Vagina (tissue), 2 donors: ENCODE data around the gene WDFY3. TPM values are rescaled to one million over a fixed set of nuclear protein-coding genes. Genes with fewer than 3 reads are reported as not detected.
A peak's percentile ranks its signal among the peaks of the same experiment; 100 is the strongest.

Experiments used
- DNase-seq, 2 donors: peaks; one replicate each; pipeline ENCODE4 v3.0.0-alpha.2; 2017; ENCODE audit errors: extremely low spot score in 2 of 2
- H3K27ac ChIP-seq: fragments of 200-600 bp; sonication (generic); one replicate; pipeline ENCODE4 v1.5.1; 2019
- H3K27me3 ChIP-seq: fragments of 200-600 bp; sonication (generic); one replicate; pipeline ENCODE4 v1.5.1; 2019
- H3K36me3 ChIP-seq, 2 donors: fragments of 200-600 bp; sonication (generic); one replicate each; pipeline ENCODE4 v1.5.1; 2017 to 2019
- H3K4me1 ChIP-seq: fragments of 200-600 bp; sonication (generic); one replicate; pipeline ENCODE4 v1.5.1; 2019
- H3K4me3 ChIP-seq, 2 donors: fragments of 200-600 bp; sonication (generic); 1 replicate in 1 of 2; 2 replicates in 1 of 2; pipeline ENCODE4 v1.5.1; 2016 to 2019
- H3K9me3 ChIP-seq: fragments of 200-600 bp; sonication (generic); one replicate; pipeline ENCODE4 v1.5.1; 2019
- CTCF ChIP-seq, 3 experiments: fragments of 450-650 bp in 2 of 3; fragments of 200-600 bp in 1 of 3; sonication (generic) in 1 of 3; IDR thresholded peaks; one replicate each; pipeline ENCODE4 v1.5.1; 2017 to 2019; ENCODE audit warnings: antibody characterized with exemption in 3 of 3, mild to moderate bottlenecking in 2 of 3, moderate library complexity in 2 of 3
- POLR2A ChIP-seq, 2 donors: fragments of 450-650 bp; IDR thresholded peaks; one replicate each; pipeline ENCODE4 v1.6.1; 2017; ENCODE audit warnings: antibody characterized with exemption in 2 of 2, mild to moderate bottlenecking in 2 of 2, moderate library complexity in 2 of 2
- POLR2AphosphoS5 ChIP-seq, 2 donors: sonication (generic); formaldehyde crosslinking; IDR thresholded peaks; one replicate each; pipeline ENCODE4 v1.9.0; 2017; ENCODE audit warnings: antibody characterized with exemption in 2 of 2, mild to moderate bottlenecking in 2 of 2, low read depth in 1 of 2; ENCODE audit not compliant: insufficient read depth in 1 of 2
- intact Hi-C: fragments of 100-400 bp; cut with DNase I; formaldehyde crosslinking; loops from one replicate; pipeline ENCODE4 v1.15.1; 2023
- total RNA-seq: library from RNA; depleted of rRNA; stranded (reverse); fragments of >200 nt; gene quantifications from one replicate; pipeline ENCODE4 v1.2.3, GENCODE V29; 2016

WDFY3 gene
- total RNA-seq, 1 donor from 2014 or later: 67.8 TPM

DNA sequence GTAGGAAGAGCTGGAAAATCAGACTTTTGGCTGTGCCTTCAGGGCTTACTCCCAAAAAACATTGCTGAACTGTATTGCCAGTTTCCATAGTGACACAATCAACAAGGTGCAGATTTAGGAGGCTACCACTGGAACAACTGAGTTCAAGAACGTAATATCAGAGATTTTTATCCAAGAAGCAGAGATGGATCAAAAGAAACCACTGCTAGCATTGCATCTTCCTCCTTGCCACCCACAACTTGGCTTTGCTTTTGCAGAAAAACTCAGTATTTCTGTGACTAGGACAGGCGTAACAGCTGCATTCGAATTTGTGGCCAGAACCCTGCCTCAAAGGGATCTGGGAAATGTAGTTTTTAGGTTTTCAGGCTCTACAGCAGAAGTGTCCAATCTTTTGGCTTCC, 27.8 kb upstream of the WDFY3 start:
- Histone ChIP-seq H3K36me3 (no peaks in the 10 kb centered on the region), H3K4me1 (no peaks in the 10 kb centered on the region), H3K4me3 (no peak overlapping the region), H3K27ac (no peak overlapping the region), H3K9me3 (no peaks in the 10 kb centered on the region), H3K27me3 (no peaks in the 10 kb centered on the region)
- TF ChIP-seq POLR2AphosphoS5 (IDR thresholded peaks at IDR 0.05; ENCODE audit: insufficient read depth in 1 of 2, low read depth in 1 of 2) (no peak), POLR2A (IDR thresholded peaks at IDR 0.05) (no peak), CTCF (IDR thresholded peaks at IDR 0.05) (no peak)
- DNase-seq: no peak
- intact Hi-C loops: no loop called here

GRCh38 chr4:84985952-84986351, 19.5 kb upstream of the WDFY3 start:
- intact Hi-C loops: no loop called here
- no peak overlapping the region for H3K27ac ChIP-seq
- no peaks in the 10 kb centered on the region for H3K4me1 ChIP-seq
- H3K9me3 ChIP-seq: no peaks in the 10 kb centered on the region
- DNase-seq: no peak
- no peaks in the 10 kb centered on the region for H3K36me3 ChIP-seq
- no peaks in the 10 kb centered on the region for H3K27me3 ChIP-seq
- H3K4me3 ChIP-seq: no peak overlapping the region
- TF ChIP-seq POLR2AphosphoS5 (IDR thresholded peaks at IDR 0.05; ENCODE audit: insufficient read depth in 1 of 2, low read depth in 1 of 2) (no peak), CTCF (IDR thresholded peaks at IDR 0.05) (no peak), POLR2A (IDR thresholded peaks at IDR 0.05) (no peak)

- TF ChIP-seq POLR2A (IDR thresholded peaks at IDR 0.05) (no peak), CTCF (IDR thresholded peaks at IDR 0.05) (no peak), POLR2AphosphoS5 (IDR thresholded peaks at IDR 0.05; ENCODE audit: insufficient read depth in 1 of 2, low read depth in 1 of 2) (no peak)
- intact Hi-C loops: no loop called here
Observed at GRCh38 chr4:84977396-84977795, 10.9 kb upstream of the WDFY3 start.

GRCh38 chr4:84973856-84974255, 7.4 kb upstream of the WDFY3 start:
- DNase-seq: no peak
- H3K27ac ChIP-seq: no peak overlapping the region
- no peak overlapping the region for H3K4me3 ChIP-seq
- TF ChIP-seq POLR2A (IDR thresholded peaks at IDR 0.05) (no peak), POLR2AphosphoS5 (IDR thresholded peaks at IDR 0.05; ENCODE audit: insufficient read depth in 1 of 2, low read depth in 1 of 2) (no peak), CTCF (IDR thresholded peaks at IDR 0.05) (no peak)
- intact Hi-C loops: no loop called here
- no peaks in the 10 kb centered on the region for H3K4me1 ChIP-seq
- no peaks in the 10 kb centered on the region for H3K9me3 ChIP-seq
- no peaks in the 10 kb centered on the region for H3K36me3 ChIP-seq
- H3K27me3 ChIP-seq: no peaks in the 10 kb centered on the region

More at GRCh38 chr4:84977396-84977795, 10.9 kb upstream of the WDFY3 start:
- no peak for DNase-seq
- Histone ChIP-seq H3K27me3 (no peaks in the 10 kb centered on the region), H3K27ac (no peak overlapping the region), H3K4me1 (no peaks in the 10 kb centered on the region), H3K36me3 (no peaks in the 10 kb centered on the region), H3K4me3 (no peak overlapping the region), H3K9me3 (no peaks in the 10 kb centered on the region)

DNA sequence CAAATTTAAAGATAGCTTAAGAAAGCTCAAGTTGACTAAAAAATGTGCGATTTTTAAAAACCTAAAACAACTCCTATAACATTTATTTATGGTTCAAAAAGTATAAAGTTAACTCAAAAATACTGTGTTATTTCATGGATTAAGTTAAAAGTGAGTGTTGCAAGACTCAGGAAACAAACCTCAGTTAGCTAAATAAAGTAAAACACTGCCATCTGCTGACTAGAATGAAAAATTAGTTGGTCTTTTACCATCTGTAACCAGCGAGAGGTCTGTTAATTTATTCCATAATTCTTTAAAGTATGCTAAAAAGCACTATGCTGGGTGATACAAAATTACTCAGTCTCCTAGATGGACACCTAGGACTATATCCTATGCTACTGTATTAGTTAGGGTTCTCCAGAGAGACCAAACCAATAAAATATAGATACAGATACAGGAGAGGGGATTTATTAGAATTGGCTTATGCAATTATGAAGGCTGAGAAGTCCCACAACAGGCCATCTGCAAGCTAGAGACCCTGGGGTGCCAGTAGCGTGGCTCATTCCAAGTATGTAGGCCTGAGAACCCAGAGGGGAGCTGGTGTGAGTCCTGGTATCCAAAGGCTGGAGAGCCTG, 4.9 kb upstream of the WDFY3 start:
- TF ChIP-seq CTCF (IDR thresholded peaks at IDR 0.05) (peak; percentile 11 to 78 (median 59)), POLR2AphosphoS5 (IDR thresholded peaks at IDR 0.05; ENCODE audit: insufficient read depth in 1 of 2, low read depth in 1 of 2) (peak in 1 of 2 donors; percentile 28), POLR2A (IDR thresholded peaks at IDR 0.05) (no peak)
- no peaks in the 10 kb centered on the region for H3K36me3 ChIP-seq
- intact Hi-C loops: no loop called here
- no peak for DNase-seq
- H3K4me3 ChIP-seq: no peak overlapping the region
- no peaks in the 10 kb centered on the region for H3K9me3 ChIP-seq
- H3K27me3 ChIP-seq: no peaks in the 10 kb centered on the region
- H3K4me1 ChIP-seq: no peaks in the 10 kb centered on the region
- no peak overlapping the region for H3K27ac ChIP-seq
